Upper lobe of left lung (tissue), 6 donors: ENCODE data around the gene TMEM79. TPM values are rescaled to one million over a fixed set of nuclear protein-coding genes. Genes with fewer than 3 reads are reported as not detected.

Experiments used
- ATAC-seq, 2 donors: fragments of 200-7000 bp; cut with Tn5 transposase; one replicate each; pipeline ENCODE4 v1.9.1; 2022; ENCODE audit warnings: mild to moderate bottlenecking in 2 of 2, moderate library complexity in 2 of 2; ENCODE audit not compliant: low FRiP score in 2 of 2
- DNase-seq, 2 donors: peaks; one replicate each; pipeline ENCODE4 v3.0.0-alpha.2; 2019 to 2020
- H3K27ac ChIP-seq, 4 donors: fragments of 200-600 bp; sonication (generic); one replicate each; pipeline ENCODE4 v1.5.1; 2016 to 2019
- H3K27me3 ChIP-seq, 4 donors: fragments of 200-600 bp; sonication (generic); one replicate each; pipeline ENCODE4 v1.5.1; 2017 to 2019
- H3K36me3 ChIP-seq, 4 donors: fragments of 200-600 bp; sonication (generic); one replicate each; pipeline ENCODE4 v1.5.1; 2016 to 2019
- H3K4me1 ChIP-seq, 4 donors: fragments of 200-600 bp; sonication (generic); one replicate each; pipeline ENCODE4 v1.5.1; 2018 to 2019
- H3K4me3 ChIP-seq, 4 donors: fragments of 200-600 bp; sonication (generic); one replicate each; pipeline ENCODE4 v1.5.1; 2017 to 2019; ENCODE audit warnings: mild to moderate bottlenecking in 2 of 4, moderate library complexity in 1 of 4
- H3K9me3 ChIP-seq, 4 donors: fragments of 200-600 bp; sonication (generic); one replicate each; pipeline ENCODE4 v1.5.1; 2018 to 2019
- CTCF ChIP-seq, 6 experiments: fragments of 450-650 bp in 4 of 6; fragments of 200-600 bp in 2 of 6; sonication (generic) in 2 of 6; IDR thresholded peaks; one replicate each; pipeline ENCODE4 v1.5.1; 2016 to 2019; ENCODE audit warnings: antibody characterized with exemption in 6 of 6
- EP300 ChIP-seq, 4 donors: sonication (generic); formaldehyde crosslinking; IDR thresholded peaks; one replicate each; pipeline ENCODE4 v1.5.1; 2017; ENCODE audit warnings: antibody characterized with exemption in 4 of 4, control low read depth in 2 of 4
- POLR2A ChIP-seq, 4 donors: fragments of 450-650 bp; IDR thresholded peaks; one replicate each; pipeline ENCODE4 v1.5.1; 2016 to 2017; ENCODE audit warnings: antibody characterized with exemption in 4 of 4, mild to moderate bottlenecking in 2 of 4
- POLR2AphosphoS5 ChIP-seq, 2 donors: sonication (generic); formaldehyde crosslinking; IDR thresholded peaks; one replicate each; pipeline ENCODE4 v1.5.1; 2017; ENCODE audit warnings: antibody characterized with exemption in 2 of 2
- WGBS, 2 donors: methylation state at CpG; one replicate each; pipeline ENCODE4 v1.1.5; 2017 to 2018; 5-methylcytosine and 5-hydroxymethylcytosine counted together
- total RNA-seq, 6 donors: library from RNA; depleted of rRNA in 4 of 6; stranded (reverse); fragments of >200 nt in 4 of 6; gene quantifications; one replicate each; pipeline versions ENCODE4 v1.1.0 to v1.2.1, GENCODE V29; 2016 to 2021
- donor health status: DM: no; HTN: no; CAD: no; lungs with moderate emphysema.
- donor health status: DM: no; HTN: yes; CAD: no; lungs with severe emphysema.

Gene TMEM79
- total RNA-seq, 6 donors from 2014 or later: 1.3 to 10.5 (median 3.1) TPM

GRCh38 chr1:156303241-156303640 is 19.1 kb downstream of the TMEM79 start:
- Histone ChIP-seq H3K27me3 (no peaks in the 10 kb centered on the region), H3K9me3 (no peaks in the 10 kb centered on the region), H3K4me1 (no peaks in the 10 kb centered on the region), H3K36me3 (peaks cover 0 to 35% (median 18%) of the 10 kb centered on the region in 4 donors), H3K4me3 (no peak overlapping the region), H3K27ac (no peak overlapping the region)
- no peak for DNase-seq
- TF ChIP-seq CTCF (IDR thresholded peaks at IDR 0.05) (no peak), POLR2A (IDR thresholded peaks at IDR 0.05) (no peak), POLR2AphosphoS5 (IDR thresholded peaks at IDR 0.05) (no peak), EP300 (IDR thresholded peaks at IDR 0.05) (no peak)
- WGBS, 2 donors: 88 to 97% methylated on average over 4 of the region's 4 CpGs
- no peak for ATAC-seq

GRCh38 chr1:156305215-156305614 is 21.1 kb downstream of the TMEM79 start:
- Histone ChIP-seq H3K9me3 (no peaks in the 10 kb centered on the region), H3K4me1 (no peaks in the 10 kb centered on the region), H3K36me3 (peaks cover 13 to 55% (median 38%) of the 10 kb centered on the region in 4 donors), H3K4me3 (no peak overlapping the region), H3K27ac (no peak overlapping the region), H3K27me3 (no peaks in the 10 kb centered on the region)
- WGBS, 2 donors: 71 to 75% methylated on average over 2 of the region's 2 CpGs
- ATAC-seq (no peak), DNase-seq (no peak)
- no peak for TF ChIP-seq EP300 (IDR thresholded peaks at IDR 0.05)
- TF ChIP-seq POLR2A (IDR thresholded peaks at IDR 0.05): no peak
- no peak for TF ChIP-seq CTCF (IDR thresholded peaks at IDR 0.05)
- TF ChIP-seq POLR2AphosphoS5 (IDR thresholded peaks at IDR 0.05): no peak

GRCh38 chr1:156308078-156308477 is 24.0 kb downstream of the TMEM79 start:
- Histone ChIP-seq H3K27ac (no peak overlapping the region), H3K9me3 (no peaks in the 10 kb centered on the region), H3K27me3 (no peaks in the 10 kb centered on the region), H3K36me3 (peaks cover 21 to 84% (median 63%) of the 10 kb centered on the region in 4 donors), H3K4me3 (no peak overlapping the region), H3K4me1 (no peaks in the 10 kb centered on the region)
- no peak for DNase-seq
- TF ChIP-seq EP300 (IDR thresholded peaks at IDR 0.05): no peak
- no peak for TF ChIP-seq CTCF (IDR thresholded peaks at IDR 0.05)
- TF ChIP-seq POLR2A (IDR thresholded peaks at IDR 0.05): no peak
- no peak for ATAC-seq

GRCh38 chr1:156310962-156311361 is 26.8 kb downstream of the TMEM79 start:
- DNase-seq: no peak
- Histone ChIP-seq H3K27me3 (no peaks in the 10 kb centered on the region), H3K36me3 (peaks cover 29 to 100% (median 81%) of the 10 kb centered on the region in 4 donors), H3K4me3 (no peak overlapping the region), H3K4me1 (no peaks in the 10 kb centered on the region), H3K9me3 (no peaks in the 10 kb centered on the region), H3K27ac (no peak overlapping the region)
- TF ChIP-seq CTCF (IDR thresholded peaks at IDR 0.05) (no peak), POLR2AphosphoS5 (IDR thresholded peaks at IDR 0.05) (no peak), POLR2A (IDR thresholded peaks at IDR 0.05) (no peak), EP300 (IDR thresholded peaks at IDR 0.05) (no peak)
- ATAC-seq: no peak
- 74 to 86% methylated on average over 6 of the region's 6 CpGs for WGBS, 2 donors

GRCh38 chr1:156316909-156317308 is 32.8 kb downstream of the TMEM79 start:
- ATAC-seq: no peak
- peaks cover 50 to 100% (median 85%) of the 10 kb centered on the region in 4 donors for H3K36me3 ChIP-seq
- H3K4me1 ChIP-seq: no peaks in the 10 kb centered on the region
- TF ChIP-seq CTCF (IDR thresholded peaks at IDR 0.05): no peak
- no peak for TF ChIP-seq EP300 (IDR thresholded peaks at IDR 0.05)
- TF ChIP-seq POLR2A (IDR thresholded peaks at IDR 0.05): no peak
- TF ChIP-seq POLR2AphosphoS5 (IDR thresholded peaks at IDR 0.05): no peak
- no peak for DNase-seq
- no peak overlapping the region for H3K27ac ChIP-seq
- no peaks in the 10 kb centered on the region for H3K9me3 ChIP-seq
- WGBS, 2 donors: 89 to 91% methylated on average over 7 of the region's 7 CpGs
- H3K27me3 ChIP-seq: no peaks in the 10 kb centered on the region
- no peak overlapping the region for H3K4me3 ChIP-seq
